ENCODE results near the gene RTEL1. TPM values are rescaled to one million over a fixed set of nuclear protein-coding genes. Genes with fewer than 3 reads are reported as not detected.
"Not testable (repeated sequence)": the region's sequence is repeated elsewhere in the genome, so short reads cannot be mapped to it uniquely, and the experiment has no call there.

The RTEL1 gene
- total RNA-seq, 1 experiment from 2014 or later: 51.1 TPM

GRCh38 chr20:63657260-63657936 is 714 bp upstream of the RTEL1 start:
- no peaks in the 10 kb centered on the region for H3K9me3 ChIP-seq
- TF ChIP-seq, protein P1, sequence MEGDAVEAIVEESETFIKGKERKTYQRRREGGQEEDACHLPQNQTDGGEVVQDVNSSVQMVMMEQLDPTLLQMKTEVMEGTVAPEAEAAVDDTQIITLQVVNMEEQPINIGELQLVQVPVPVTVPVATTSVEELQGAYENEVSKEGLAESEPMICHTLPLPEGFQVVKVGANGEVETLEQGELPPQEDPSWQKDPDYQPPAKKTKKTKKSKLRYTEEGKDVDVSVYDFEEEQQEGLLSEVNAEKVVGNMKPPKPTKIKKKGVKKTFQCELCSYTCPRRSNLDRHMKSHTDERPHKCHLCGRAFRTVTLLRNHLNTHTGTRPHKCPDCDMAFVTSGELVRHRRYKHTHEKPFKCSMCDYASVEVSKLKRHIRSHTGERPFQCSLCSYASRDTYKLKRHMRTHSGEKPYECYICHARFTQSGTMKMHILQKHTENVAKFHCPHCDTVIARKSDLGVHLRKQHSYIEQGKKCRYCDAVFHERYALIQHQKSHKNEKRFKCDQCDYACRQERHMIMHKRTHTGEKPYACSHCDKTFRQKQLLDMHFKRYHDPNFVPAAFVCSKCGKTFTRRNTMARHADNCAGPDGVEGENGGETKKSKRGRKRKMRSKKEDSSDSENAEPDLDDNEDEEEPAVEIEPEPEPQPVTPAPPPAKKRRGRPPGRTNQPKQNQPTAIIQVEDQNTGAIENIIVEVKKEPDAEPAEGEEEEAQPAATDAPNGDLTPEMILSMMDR (IDR thresholded peaks at IDR 0.05; ENCODE audit: insufficient read depth in 1 of 2, low read depth in 1 of 2, low read length in 1 of 2, severe bottlenecking in 1 of 2, unreplicated experiment in 1 of 2): no peak
- no peaks in the 10 kb centered on the region for H3K27me3 Mint-ChIP-seq (ENCODE audit: insufficient read depth, unreplicated experiment)
- H3K4me3 Mint-ChIP-seq (ENCODE audit: unreplicated experiment): peak overlapping the region; percentile 86
- H3K4me1 ChIP-seq: peaks cover 10% of the 10 kb centered on the region
- H3K4me1 Mint-ChIP-seq (ENCODE audit: low read depth, unreplicated experiment): peaks cover 15% of the 10 kb centered on the region
- ChIA-PET POLR2A (interaction anchor here (1.0 to 1.6 kb wide), 3 partner anchors 15 to 208 kb away, joined by 3 to 16 read pairs (median 12); partner anchors contain the start of gene TPD52L2), CTCF (interaction anchor here (0.8 to 2.1 kb wide), 4 partner anchors 9 to 323 kb away, joined by 3 to 29 read pairs (median 4); no protein-coding TSS in a partner anchor)
- H3K36me3 ChIP-seq (ENCODE audit: control insufficient read depth, insufficient read depth, low read length): no peaks in the 10 kb centered on the region; the same call in 1 of the 2 replicates
- H3K4me3 ChIP-seq (ENCODE audit: low read depth, low read length): no peak overlapping the region
- intact Hi-C loops (cut with micrococcal nuclease; ENCODE audit: unreplicated experiment): no loop called here
- no peaks in the 10 kb centered on the region for H3K27me3 ChIP-seq (replicated peaks; ENCODE audit: control insufficient read depth, insufficient read depth, low read length)
- peak overlapping the region; percentile 77 for H3K27ac Mint-ChIP-seq (ENCODE audit: unreplicated experiment)
- peaks cover 21% of the 10 kb centered on the region for H3K36me3 Mint-ChIP-seq (ENCODE audit: insufficient read depth, unreplicated experiment)
- no peak for DNase-seq
- BruUV-seq (replicated peaks): no TSS peak
- no peaks in the 10 kb centered on the region for H3K9me3 Mint-ChIP-seq (ENCODE audit: unreplicated experiment)

- H3K4me1 ChIP-seq: peaks cover 10% of the 10 kb centered on the region
- no TSS peak for BruUV-seq (replicated peaks)
- Mint-ChIP-seq H3K36me3 (ENCODE audit: insufficient read depth, unreplicated experiment) (peaks cover 18% of the 10 kb centered on the region), H3K4me1 (ENCODE audit: low read depth, unreplicated experiment) (peaks cover 15% of the 10 kb centered on the region), H3K9me3 (ENCODE audit: unreplicated experiment) (no peaks in the 10 kb centered on the region), H3K27me3 (ENCODE audit: insufficient read depth, unreplicated experiment) (no peaks in the 10 kb centered on the region), H3K4me3 (ENCODE audit: unreplicated experiment) (peak overlapping the region; percentile 86), H3K27ac (ENCODE audit: unreplicated experiment) (peak overlapping the region; percentile 77)
- ChIA-PET POLR2A (interaction anchor here (0.8 to 1.6 kb wide), 8 partner anchors 17 to 206 kb away, joined by 3 to 16 read pairs (median 7); partner anchors contain the start of genes ARFRP1, GMEB2, HELZ2 and PPDPF), CTCF (interaction anchor here (0.6 to 2.1 kb wide), 9 partner anchors 11 to 380 kb away, joined by 3 to 29 read pairs (median 4); partner anchors contain the start of gene GMEB2)
- no peaks in the 10 kb centered on the region for H3K9me3 ChIP-seq
- H3K4me3 ChIP-seq (ENCODE audit: low read depth, low read length): peak overlapping the region; percentile 82
- TF ChIP-seq, protein P1 (IDR thresholded peaks at IDR 0.05; ENCODE audit: insufficient read depth in 1 of 2, low read depth in 1 of 2, low read length in 1 of 2, severe bottlenecking in 1 of 2, unreplicated experiment in 1 of 2): no peak
- intact Hi-C loops (cut with micrococcal nuclease; ENCODE audit: unreplicated experiment): loop anchor here (2.0 kb wide), 1 partner anchor 32 kb away; the partner anchor contains the start of gene GMEB2
- no peaks in the 10 kb centered on the region for H3K27me3 ChIP-seq (replicated peaks; ENCODE audit: control insufficient read depth, insufficient read depth, low read length)
- H3K36me3 ChIP-seq (ENCODE audit: control insufficient read depth, insufficient read depth, low read length): no peaks in the 10 kb centered on the region; the same call in 1 of the 2 replicates
- no peak for DNase-seq
These were observed 656 bp downstream of the RTEL1 start for GRCh38 chr20:63658749-63659187.

GRCh38 chr20:63659370-63659769 is 1.3 kb downstream of the RTEL1 start:
- Mint-ChIP-seq H3K4me1 (ENCODE audit: low read depth, unreplicated experiment) (peaks cover 15% of the 10 kb centered on the region), H3K36me3 (ENCODE audit: insufficient read depth, unreplicated experiment) (peaks cover 16% of the 10 kb centered on the region), H3K9me3 (ENCODE audit: unreplicated experiment) (no peaks in the 10 kb centered on the region), H3K27me3 (ENCODE audit: insufficient read depth, unreplicated experiment) (no peaks in the 10 kb centered on the region), H3K27ac (ENCODE audit: unreplicated experiment) (peak overlapping the region; percentile 77), H3K4me3 (ENCODE audit: unreplicated experiment) (peak overlapping the region; percentile 86)
- intact Hi-C loops (cut with micrococcal nuclease; ENCODE audit: unreplicated experiment): loop anchor here (2.0 kb wide), 1 partner anchor 33 kb away; the partner anchor contains the start of gene GMEB2
- TF ChIP-seq, protein P1 (IDR thresholded peaks at IDR 0.05; ENCODE audit: insufficient read depth in 1 of 2, low read depth in 1 of 2, low read length in 1 of 2, severe bottlenecking in 1 of 2, unreplicated experiment in 1 of 2): no peak
- Histone ChIP-seq H3K27me3 (replicated peaks; ENCODE audit: control insufficient read depth, insufficient read depth, low read length) (no peaks in the 10 kb centered on the region), H3K4me3 (ENCODE audit: low read depth, low read length) (peak overlapping the region; percentile 82), H3K4me1 (peaks cover 10% of the 10 kb centered on the region), H3K36me3 (ENCODE audit: control insufficient read depth, insufficient read depth, low read length) (no peaks in the 10 kb centered on the region; the same call in 1 of the 2 replicates), H3K9me3 (no peaks in the 10 kb centered on the region)
- DNase-seq: no peak
- POLR2A ChIA-PET: no interaction called here
- CTCF ChIA-PET: interaction anchor here (2.1 kb wide), 1 partner anchor 17 kb away, joined by 29 read pairs; no protein-coding TSS in a partner anchor
- BruUV-seq (replicated peaks): no TSS peak

GRCh38 chr20:63660174-63660573 is 2.1 kb downstream of the RTEL1 start:
- intact Hi-C loops (cut with micrococcal nuclease; ENCODE audit: unreplicated experiment); H3K27me3 ChIP-seq (replicated peaks; ENCODE audit: control insufficient read depth, insufficient read depth, low read length); BruUV-seq (replicated peaks); H3K36me3 ChIP-seq (ENCODE audit: control insufficient read depth, insufficient read depth, low read length); H3K9me3 ChIP-seq; POLR2A ChIA-PET; CTCF ChIA-PET; H3K4me3 ChIP-seq (ENCODE audit: low read depth, low read length); H3K9me3 Mint-ChIP-seq (ENCODE audit: unreplicated experiment); DNase-seq; H3K27ac Mint-ChIP-seq (ENCODE audit: unreplicated experiment); H3K27me3 Mint-ChIP-seq (ENCODE audit: insufficient read depth, unreplicated experiment): not testable (repeated sequence)
- peaks cover 10% of the 10 kb centered on the region for H3K4me1 ChIP-seq
- peaks cover 15% of the 10 kb centered on the region for H3K4me1 Mint-ChIP-seq (ENCODE audit: low read depth, unreplicated experiment)
- H3K36me3 Mint-ChIP-seq (ENCODE audit: insufficient read depth, unreplicated experiment): peaks cover 21% of the 10 kb centered on the region
- H3K4me3 Mint-ChIP-seq (ENCODE audit: unreplicated experiment): peak overlapping the region; percentile 86
